ENCODE results near the gene HOXC9. TPM values are rescaled to one million over a fixed set of nuclear protein-coding genes. Genes with fewer than 3 reads are reported as not detected.

Gene HOXC9
- total and polyA plus RNA-seq, 9 of the 15 experiments (the other 6 are each of a cell fraction or from before 2014, with no cell fraction given): 1.1 to 10.5 (median 9.3) TPM

- no peak overlapping the region for H2AFZ ChIP-seq (ENCODE audit: low read depth, low read length)
- intact Hi-C loops (cut with micrococcal nuclease) (loop anchor here (1.0 to 10.0 kb wide), 3 partner anchors 21 to 381 kb away; partner anchors contain the start of gene GPR84), in situ Hi-C loops (cut with MboI) (loop anchor here (10.0 kb wide), 1 partner anchor 381 kb away; the partner anchor contains the start of gene GPR84)
- H3K4me1 ChIP-seq (replicated peaks in 1 of 2; ENCODE audit: control insufficient read depth in 2 of 2, insufficient read depth in 2 of 2, low read length in 2 of 2): peaks cover 20 to 39% of the 10 kb centered on the region in 2 experiments
- no peaks in the 10 kb centered on the region for H3K9me1 ChIP-seq (ENCODE audit: control insufficient read depth, insufficient read depth, low read length)
- no peak for ATAC-seq
- ChIA-PET POLR2A (interaction anchor here (1.0 to 1.2 kb wide), 2 partner anchors 17 to 212 kb away, joined by 3 to 4 read pairs; no protein-coding TSS in a partner anchor), CTCF (ENCODE audit: low intra/inter-chr PET ratio) (interaction anchor here (1.1 to 3.9 kb wide), 8 partner anchors 20 to 396 kb away, joined by 3 to 26 read pairs (median 8); no protein-coding TSS in a partner anchor)
- DNase-seq (ENCODE audit: extremely low read depth in 1 of 4, low spot score in 3 of 4): no peak
- H4K20me1 ChIP-seq (replicated peaks; ENCODE audit: control insufficient read depth, insufficient read depth, low read length): no peaks in the 10 kb centered on the region; the same call in 1 of the 2 replicates
- no peak overlapping the region for H3K4me3 ChIP-seq
- no peaks in the 10 kb centered on the region for H3K36me3 ChIP-seq (ENCODE audit: control insufficient read depth, insufficient read depth, low read length)
- H3K79me2 ChIP-seq (ENCODE audit: control insufficient read depth, insufficient read depth, low read length): no peaks in the 10 kb centered on the region
- H3K4me2 ChIP-seq (ENCODE audit: insufficient read depth, low read length): no peak overlapping the region
- no peak overlapping the region; a peak in 1 of 4 replicates for H3K9ac ChIP-seq (ENCODE audit: insufficient read depth in 1 of 2, low read depth in 2 of 2, low read length in 2 of 2)
- no peak overlapping the region for H3K27ac ChIP-seq (ENCODE audit: extremely low read depth, low read depth, low read length)
- no peak for FAIRE-seq
- no TSS peak for BruUV-seq (replicated peaks)
- 56% methylated on average over 20 of the region's 30 CpGs for WGBS (ENCODE audit: insufficient coverage, low coverage, missing lambda C conversion rate)
- TF ChIP-seq ZNF280A (IDR thresholded peaks at IDR 0.05; ENCODE audit: low read depth, partially characterized antibody) (no peak), ZNF395 (CRISPR knock-in tag; IDR thresholded peaks at IDR 0.05) (no peak)
- peaks cover 22 to 27% of the 10 kb centered on the region in 2 experiments for H3K27me3 ChIP-seq (ENCODE audit: control insufficient read depth in 2 of 2, insufficient read depth in 2 of 2, low read length in 2 of 2)
- H3K9me3 ChIP-seq (replicated peaks; ENCODE audit: control insufficient read depth, insufficient read depth, low read depth, low read length): no peaks in the 10 kb centered on the region
These were observed 15.9 kb upstream of the HOXC9 start for GRCh38 chr12:53983950-53984572.
